T-cell (primary cell): Measurements from ENCODE around the gene CIDEB. TPM values are rescaled to one million over a fixed set of nuclear protein-coding genes. Genes with fewer than 3 reads are reported as not detected.
A peak's percentile ranks its signal among the peaks of the same experiment; 100 is the strongest.

Experiments
- ATAC-seq, 4 experiments: fragments of 200-7000 bp in 3 of 4; fragments of 150-1000 bp in 1 of 4; cut with Tn5 transposase; replicated peaks in 1 of 4; 1 replicate in 3 of 4; 2 replicates in 1 of 4; pipeline ENCODE4 v1.10.0; 2021; ENCODE audit warnings: moderate library complexity in 3 of 4, mild to moderate bottlenecking in 2 of 4, moderate number of reproducible peaks in 1 of 4
- CTCF ChIA-PET, 2 donors: fragments of 300-600 bp; sonication (Branson Sonifier 250); formaldehyde crosslinking; loops; one replicate each; lab custom pipeline; 2022; ENCODE audit warnings: antibody characterized with exemption in 2 of 2; lab: Charles Lee
- POLR2A ChIA-PET, 2 donors: fragments of 300-600 bp; sonication (Branson Sonifier 250); formaldehyde crosslinking; loops; one replicate each; lab custom pipeline; 2022; ENCODE audit warnings: antibody characterized with exemption in 2 of 2; lab: Charles Lee
- DNase-seq, 35 experiments: peaks; one replicate each; pipeline versions ENCODE4 v3.0.0 to v3.0.0-alpha.2; 2013 to 2023
- H3K27ac ChIP-seq: one replicate; pipeline ENCODE4 v1.5.1; 2013; ENCODE audit warnings: low read length
- H3K27me3 ChIP-seq, 2 experiments: replicated peaks in 1 of 2; 1 replicate in 1 of 2; 2 replicates in 1 of 2; pipeline versions ENCODE4 v1.6.1 to v1.7.0; 2013; ENCODE audit warnings: low read length in 1 of 2, mixed read lengths in 1 of 2; ENCODE audit not compliant: control insufficient read depth in 2 of 2, insufficient read depth in 2 of 2; ENCODE audit errors: extremely low read depth in 1 of 2
- H3K36me3 ChIP-seq, 2 donors: 1 replicate in 1 of 2; 2 replicates in 1 of 2; pipeline versions ENCODE4 v1.6.1 to v1.7.0; 2013; ENCODE audit warnings: low read length in 1 of 2; ENCODE audit not compliant: control insufficient read depth in 2 of 2, insufficient read depth in 1 of 2; ENCODE audit errors: extremely low read depth in 1 of 2
- H3K4me1 ChIP-seq, 2 experiments: 1 replicate in 1 of 2; 2 replicates in 1 of 2; pipeline versions ENCODE4 v1.6.1 to v1.7.0; 2013; ENCODE audit warnings: low read length in 2 of 2, mixed read lengths in 1 of 2; ENCODE audit not compliant: insufficient read depth in 2 of 2, control insufficient read depth in 1 of 2; ENCODE audit errors: extremely low read depth in 1 of 2
- H3K4me3 ChIP-seq, 2 donors: 1 replicate in 1 of 2; 2 replicates in 1 of 2; pipeline versions ENCODE4 v1.5.1 to v1.7.0; 2013; ENCODE audit warnings: mild to moderate bottlenecking in 2 of 2, low read length in 1 of 2, moderate library complexity in 1 of 2; ENCODE audit not compliant: control insufficient read depth in 1 of 2; ENCODE audit errors: extremely low read depth in 1 of 2
- H3K9me3 ChIP-seq: 2 replicates; pipeline ENCODE4 v1.7.0; 2013
- H3K27ac Mint-ChIP-seq, 2 donors: one replicate each; pipeline ENCODE4 v1.8.0; 2020 to 2021; ENCODE audit warnings: mild to moderate bottlenecking in 2 of 2, mixed read lengths in 2 of 2
- H3K27me3 Mint-ChIP-seq, 2 donors: one replicate each; pipeline ENCODE4 v1.8.0; 2021 to 2022; ENCODE audit warnings: mixed read lengths in 2 of 2
- H3K36me3 Mint-ChIP-seq: one replicate; pipeline ENCODE4 v1.8.0; 2021; ENCODE audit warnings: mixed read lengths
- H3K4me1 Mint-ChIP-seq, 3 donors: one replicate each; pipeline ENCODE4 v1.8.0; 2020 to 2022; ENCODE audit warnings: mixed read lengths in 3 of 3, mild to moderate bottlenecking in 1 of 3
- H3K4me3 Mint-ChIP-seq, 3 donors: one replicate each; pipeline ENCODE4 v1.8.0; 2020 to 2022; ENCODE audit warnings: mild to moderate bottlenecking in 3 of 3, mixed read lengths in 3 of 3, moderate library complexity in 3 of 3
- H3K9me3 Mint-ChIP-seq, 3 donors: one replicate each; pipeline ENCODE4 v1.8.0; 2020 to 2022; ENCODE audit warnings: mixed read lengths in 3 of 3
- WGBS: methylation state at CpG from one replicate; pipeline ENCODE4 v1.1.5; 2013; ENCODE audit warnings: missing lambda C conversion rate; ENCODE audit not compliant: insufficient coverage; 5-methylcytosine and 5-hydroxymethylcytosine counted together
- total RNA-seq, 35 experiments: library from RNA in 6 of 35; stranded (reverse) in 6 of 35; fragments of 120-200 nt in 1 of 35; gene quantifications; one replicate each; pipeline versions ENCODE4 v1.2.1 to v1.2.4 and lab custom pipeline; 2013 to 2026

Gene CIDEB
- total RNA-seq, 5 donors from 2014 or later (not counting 1 experiment from before 2014, with no cell fraction given): 13.0 to 22.8 (median 20.8) TPM

DNA sequence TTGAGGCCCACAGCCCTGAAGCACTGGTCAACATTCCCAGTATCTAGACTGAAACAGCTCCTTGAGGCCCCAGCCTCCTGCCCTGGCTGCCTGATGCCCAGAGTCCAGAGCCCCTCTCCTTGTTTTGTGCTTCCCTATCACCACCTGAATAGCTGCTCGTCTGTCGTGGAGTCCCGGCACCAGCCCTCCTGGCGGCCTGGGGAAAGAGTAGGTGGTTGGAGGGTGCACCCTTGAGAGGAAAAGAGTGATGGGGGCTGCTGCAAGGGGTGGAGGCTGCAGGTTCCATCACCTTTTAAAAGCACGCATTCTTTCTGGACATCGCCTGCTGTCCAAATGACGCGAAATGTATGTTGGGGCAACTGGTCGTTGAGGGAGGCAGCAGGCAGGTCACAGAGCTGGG, 39.6 kb downstream of the CIDEB start:
- H3K36me3 Mint-ChIP-seq: peaks cover 34% of the 10 kb centered on the region
- no peak overlapping the region for H3K27ac ChIP-seq
- no peak for DNase-seq
- H3K4me3 ChIP-seq: no peak overlapping the region
- H3K9me3 ChIP-seq: no peaks in the 10 kb centered on the region
- H3K36me3 ChIP-seq: peaks cover 14 to 45% of the 10 kb centered on the region in 2 donors
- peaks cover 24 to 30% (median 28%) of the 10 kb centered on the region in 3 donors for H3K4me1 Mint-ChIP-seq
- H3K4me3 Mint-ChIP-seq: no peak overlapping the region
- no peaks in the 10 kb centered on the region for H3K27me3 ChIP-seq
- ATAC-seq: no peak
- no peaks in the 10 kb centered on the region for H3K9me3 Mint-ChIP-seq
- 100% methylated on average over 5 of the region's 9 CpGs for WGBS
- ChIA-PET POLR2A (no interaction called here), CTCF (interaction anchor here in 1 of 2 donors (0.7 kb wide), 1 partner anchor 170 kb away, joined by 4 read pairs; no protein-coding TSS in a partner anchor)
- no peaks in the 10 kb centered on the region for H3K27me3 Mint-ChIP-seq
- H3K27ac Mint-ChIP-seq: no peak overlapping the region
- H3K4me1 ChIP-seq: peaks cover 10 to 21% of the 10 kb centered on the region in 2 experiments

- 100% methylated on average over 8 of the region's 9 CpGs for WGBS
- no peak overlapping the region for H3K27ac Mint-ChIP-seq
- H3K9me3 ChIP-seq: no peaks in the 10 kb centered on the region
- peaks cover 9 to 21% of the 10 kb centered on the region in 2 experiments for H3K4me1 ChIP-seq
- peaks cover 19 to 24% (median 22%) of the 10 kb centered on the region in 3 donors for H3K4me1 Mint-ChIP-seq
- ATAC-seq (no peak), DNase-seq (no peak)
- peaks cover 35% of the 10 kb centered on the region for H3K36me3 Mint-ChIP-seq
- peaks cover 18 to 45% of the 10 kb centered on the region in 2 donors for H3K36me3 ChIP-seq
- H3K27ac ChIP-seq: no peak overlapping the region
- no peaks in the 10 kb centered on the region for H3K9me3 Mint-ChIP-seq
- ChIA-PET POLR2A (no interaction called here), CTCF (no interaction called here)
- H3K4me3 Mint-ChIP-seq: no peak overlapping the region
- H3K4me3 ChIP-seq: no peak overlapping the region
- H3K27me3 Mint-ChIP-seq: no peaks in the 10 kb centered on the region
- H3K27me3 ChIP-seq: no peaks in the 10 kb centered on the region
Measured at GRCh38 chr14:24267516-24267915, 40.3 kb downstream of the CIDEB start.

GRCh38 chr14:24266344-24267244, 41.2 kb downstream of the CIDEB start:
- Histone ChIP-seq H3K4me1 (peaks cover under 1 to 15% of the 10 kb centered on the region in 2 experiments), H3K9me3 (no peaks in the 10 kb centered on the region), H3K36me3 (peaks cover 18 to 45% of the 10 kb centered on the region in 2 donors), H3K27me3 (no peaks in the 10 kb centered on the region), H3K27ac (no peak overlapping the region), H3K4me3 (no peak overlapping the region)
- Mint-ChIP-seq H3K36me3 (peaks cover 38% of the 10 kb centered on the region), H3K27ac (peak overlapping the region in 1 of 2 donors; percentile 7), H3K4me1 (peaks cover 10 to 15% (median 13%) of the 10 kb centered on the region in 3 donors), H3K9me3 (no peaks in the 10 kb centered on the region), H3K4me3 (no peak overlapping the region), H3K27me3 (no peaks in the 10 kb centered on the region)
- no peak for ATAC-seq
- DNase-seq: no peak
- 91% methylated on average over 18 of the region's 18 CpGs for WGBS
- POLR2A ChIA-PET: interaction anchor here in 1 of 2 donors (1.2 kb wide), 1 partner anchor 20 kb away, joined by 4 read pairs; no protein-coding TSS in a partner anchor
- CTCF ChIA-PET: interaction anchor here in 1 of 2 donors (1.0 kb wide), 1 partner anchor 44 kb away, joined by 3 read pairs; the partner anchor contains the start of gene LTB4R2

GRCh38 chr14:24264298-24264697, 43.5 kb downstream of the CIDEB start:
- H3K27ac ChIP-seq: no peak overlapping the region
- peaks cover 43% of the 10 kb centered on the region for H3K36me3 Mint-ChIP-seq
- H3K4me3 Mint-ChIP-seq: no peak overlapping the region
- no peaks in the 10 kb centered on the region for H3K27me3 ChIP-seq
- no peaks in the 10 kb centered on the region for H3K4me1 ChIP-seq
- DNase-seq (no peak), ATAC-seq (no peak)
- ChIA-PET CTCF (interaction anchor here in 1 of 2 donors (0.6 kb wide), 1 partner anchor 10 kb away, joined by 3 read pairs; no protein-coding TSS in a partner anchor), POLR2A (interaction anchor here in 1 of 2 donors (0.6 kb wide), 1 partner anchor 51 kb away, joined by 3 read pairs; the partner anchor contains the start of gene CHMP4A)
- H3K4me1 Mint-ChIP-seq: peaks cover 0 to 7% (median 2%) of the 10 kb centered on the region in 3 donors
- H3K9me3 ChIP-seq: no peaks in the 10 kb centered on the region
- H3K9me3 Mint-ChIP-seq: no peaks in the 10 kb centered on the region
- H3K36me3 ChIP-seq: peaks cover 18 to 40% of the 10 kb centered on the region in 2 donors
- no peak overlapping the region for H3K4me3 ChIP-seq
- no peak overlapping the region for H3K27ac Mint-ChIP-seq
- WGBS: 93% methylated on average over 3 of the region's 6 CpGs
- no peaks in the 10 kb centered on the region for H3K27me3 Mint-ChIP-seq

DNA sequence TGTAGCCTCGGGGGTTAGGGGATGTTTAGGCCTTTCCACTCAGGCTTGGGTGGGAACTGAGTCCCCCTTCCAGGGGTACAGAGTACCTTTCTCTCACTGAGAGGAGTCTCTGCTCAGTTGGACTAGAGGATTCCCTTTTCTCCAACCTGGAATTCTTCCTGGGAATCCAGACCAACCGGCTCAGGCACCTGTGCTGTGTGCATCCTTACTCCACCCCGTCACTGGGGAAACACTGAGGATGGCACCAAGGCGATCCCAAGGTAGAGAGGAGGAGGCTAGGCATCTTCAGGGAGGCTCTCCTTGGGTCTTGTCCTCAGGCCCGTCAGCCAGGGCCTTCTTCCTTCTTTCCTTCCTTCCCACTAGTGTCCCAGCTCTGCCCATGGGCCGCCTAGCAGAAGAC, 43.9 kb downstream of the CIDEB start:
- ChIA-PET CTCF (interaction anchor here in 1 of 2 donors (0.6 kb wide), 1 partner anchor 11 kb away, joined by 3 read pairs; no protein-coding TSS in a partner anchor), POLR2A (no interaction called here)
- H3K27me3 Mint-ChIP-seq: no peaks in the 10 kb centered on the region
- no peaks in the 10 kb centered on the region for H3K27me3 ChIP-seq
- no peaks in the 10 kb centered on the region for H3K9me3 ChIP-seq
- no peak overlapping the region for H3K4me3 ChIP-seq
- no peaks in the 10 kb centered on the region for H3K9me3 Mint-ChIP-seq
- peaks cover 0 to 7% (median 0%) of the 10 kb centered on the region in 3 donors for H3K4me1 Mint-ChIP-seq
- H3K27ac Mint-ChIP-seq: no peak overlapping the region
- no peaks in the 10 kb centered on the region for H3K4me1 ChIP-seq
- no CpG with 5 or more reads among the region's 6 CpGs for WGBS
- H3K36me3 Mint-ChIP-seq: peaks cover 40% of the 10 kb centered on the region
- no peak overlapping the region for H3K27ac ChIP-seq
- H3K36me3 ChIP-seq: peaks cover 13 to 38% of the 10 kb centered on the region in 2 donors
- H3K4me3 Mint-ChIP-seq: no peak overlapping the region
- no peak for DNase-seq
- no peak for ATAC-seq
